ENCODE measurements around the gene S100A3. TPM values are rescaled to one million over a fixed set of nuclear protein-coding genes. Genes with fewer than 3 reads are reported as not detected.

The S100A3 gene
- total RNA-seq, 1 experiment from 2014 or later = 12.0 TPM

DNA sequence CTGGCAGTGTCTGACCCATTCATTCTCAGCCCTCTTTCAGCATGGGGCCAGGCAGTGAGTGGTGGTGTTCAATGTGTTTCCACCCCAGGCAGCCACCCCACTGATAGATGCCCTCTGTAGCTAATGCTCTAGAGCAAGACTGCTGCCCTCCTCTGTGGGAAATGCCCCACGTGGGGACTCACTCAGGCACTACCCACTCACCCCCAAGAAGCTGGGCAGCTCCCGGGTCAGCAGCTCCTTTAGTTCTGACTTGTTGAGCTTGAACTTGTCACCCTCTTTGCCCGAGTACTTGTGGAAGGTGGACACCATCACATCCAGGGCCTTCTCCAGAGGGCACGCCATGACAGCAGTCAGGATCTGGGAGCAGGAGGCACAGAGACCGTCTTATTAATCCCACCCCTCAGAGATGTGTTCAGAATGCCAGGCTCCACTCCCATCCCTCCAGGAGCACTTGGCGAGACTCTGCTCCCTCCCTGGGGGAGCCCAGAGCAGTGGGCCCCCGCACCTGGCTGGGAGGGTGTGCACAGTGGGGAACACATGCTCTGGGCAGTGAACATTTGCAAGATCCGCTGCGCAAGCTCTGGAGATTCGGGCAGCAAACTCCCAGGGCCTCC lies 4.5 kb downstream of the S100A3 start:
- ChIA-PET POLR2A (interaction anchor here (1.6 to 1.9 kb wide), 2 partner anchors 9 to 21 kb away, joined by 9 read pairs; partner anchors contain the start of genes S100A2 and S100A6), CTCF (interaction anchor here (0.5 to 2.7 kb wide), 5 partner anchors 9 to 68 kb away, joined by 3 to 16 read pairs (median 5); partner anchors contain the start of genes S100A16 and S100A6)
- TF ChIP-seq TCF7L2 (IDR thresholded peaks at IDR 0.05; ENCODE audit: low read depth, low read length) = 0 out of 2 replicates have a peak, but pooled peaks have one; percentile 19
- TF ChIP-seq, protein P1, sequence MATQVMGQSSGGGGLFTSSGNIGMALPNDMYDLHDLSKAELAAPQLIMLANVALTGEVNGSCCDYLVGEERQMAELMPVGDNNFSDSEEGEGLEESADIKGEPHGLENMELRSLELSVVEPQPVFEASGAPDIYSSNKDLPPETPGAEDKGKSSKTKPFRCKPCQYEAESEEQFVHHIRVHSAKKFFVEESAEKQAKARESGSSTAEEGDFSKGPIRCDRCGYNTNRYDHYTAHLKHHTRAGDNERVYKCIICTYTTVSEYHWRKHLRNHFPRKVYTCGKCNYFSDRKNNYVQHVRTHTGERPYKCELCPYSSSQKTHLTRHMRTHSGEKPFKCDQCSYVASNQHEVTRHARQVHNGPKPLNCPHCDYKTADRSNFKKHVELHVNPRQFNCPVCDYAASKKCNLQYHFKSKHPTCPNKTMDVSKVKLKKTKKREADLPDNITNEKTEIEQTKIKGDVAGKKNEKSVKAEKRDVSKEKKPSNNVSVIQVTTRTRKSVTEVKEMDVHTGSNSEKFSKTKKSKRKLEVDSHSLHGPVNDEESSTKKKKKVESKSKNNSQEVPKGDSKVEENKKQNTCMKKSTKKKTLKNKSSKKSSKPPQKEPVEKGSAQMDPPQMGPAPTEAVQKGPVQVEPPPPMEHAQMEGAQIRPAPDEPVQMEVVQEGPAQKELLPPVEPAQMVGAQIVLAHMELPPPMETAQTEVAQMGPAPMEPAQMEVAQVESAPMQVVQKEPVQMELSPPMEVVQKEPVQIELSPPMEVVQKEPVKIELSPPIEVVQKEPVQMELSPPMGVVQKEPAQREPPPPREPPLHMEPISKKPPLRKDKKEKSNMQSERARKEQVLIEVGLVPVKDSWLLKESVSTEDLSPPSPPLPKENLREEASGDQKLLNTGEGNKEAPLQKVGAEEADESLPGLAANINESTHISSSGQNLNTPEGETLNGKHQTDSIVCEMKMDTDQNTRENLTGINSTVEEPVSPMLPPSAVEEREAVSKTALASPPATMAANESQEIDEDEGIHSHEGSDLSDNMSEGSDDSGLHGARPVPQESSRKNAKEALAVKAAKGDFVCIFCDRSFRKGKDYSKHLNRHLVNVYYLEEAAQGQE (IDR thresholded peaks at IDR 0.05; ENCODE audit: insufficient read depth in 1 of 2, low read depth in 2 of 2, low read length in 1 of 2) = no peak
- no peak for TF ChIP-seq POLR2AphosphoS5 (IDR thresholded peaks at IDR 0.05; ENCODE audit: low read depth, low read length)
- TF ChIP-seq SIN3A (IDR thresholded peaks at IDR 0.05; ENCODE audit: borderline replicate concordance, insufficient read depth, low read depth, low read length) = no peak
- TF ChIP-seq, protein P2, sequence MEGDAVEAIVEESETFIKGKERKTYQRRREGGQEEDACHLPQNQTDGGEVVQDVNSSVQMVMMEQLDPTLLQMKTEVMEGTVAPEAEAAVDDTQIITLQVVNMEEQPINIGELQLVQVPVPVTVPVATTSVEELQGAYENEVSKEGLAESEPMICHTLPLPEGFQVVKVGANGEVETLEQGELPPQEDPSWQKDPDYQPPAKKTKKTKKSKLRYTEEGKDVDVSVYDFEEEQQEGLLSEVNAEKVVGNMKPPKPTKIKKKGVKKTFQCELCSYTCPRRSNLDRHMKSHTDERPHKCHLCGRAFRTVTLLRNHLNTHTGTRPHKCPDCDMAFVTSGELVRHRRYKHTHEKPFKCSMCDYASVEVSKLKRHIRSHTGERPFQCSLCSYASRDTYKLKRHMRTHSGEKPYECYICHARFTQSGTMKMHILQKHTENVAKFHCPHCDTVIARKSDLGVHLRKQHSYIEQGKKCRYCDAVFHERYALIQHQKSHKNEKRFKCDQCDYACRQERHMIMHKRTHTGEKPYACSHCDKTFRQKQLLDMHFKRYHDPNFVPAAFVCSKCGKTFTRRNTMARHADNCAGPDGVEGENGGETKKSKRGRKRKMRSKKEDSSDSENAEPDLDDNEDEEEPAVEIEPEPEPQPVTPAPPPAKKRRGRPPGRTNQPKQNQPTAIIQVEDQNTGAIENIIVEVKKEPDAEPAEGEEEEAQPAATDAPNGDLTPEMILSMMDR (IDR thresholded peaks at IDR 0.05) = no peak
- Histone ChIP-seq H3K9me3 (ENCODE audit: control insufficient read depth, insufficient read depth, low read depth, low read length) (no peaks in the 10 kb centered on the region), H3K27me3 (ENCODE audit: control insufficient read depth, insufficient read depth, low read length) (no peaks in the 10 kb centered on the region), H3K4me1 (ENCODE audit: control insufficient read depth, insufficient read depth, low read length) (peaks cover 97% of the 10 kb centered on the region), H3K27ac (ENCODE audit: low read length) (peak overlapping the region; percentile 98), H3K36me3 (ENCODE audit: control insufficient read depth, insufficient read depth, low read length) (no peaks in the 10 kb centered on the region), H3K4me3 (ENCODE audit: low read depth in 2 of 2, low read length in 2 of 2) (peak overlapping the region; percentile 49 to 55)
- ATAC-seq (no peak), DNase-seq (ENCODE audit: low read depth, low spot score) (no peak)
- in situ Hi-C loops (cut with HindIII; ENCODE audit: low pct_unique_long_range_greater_than_20kb, low sequenced_read_pairs) = no loop called here
- intact Hi-C loops (cut with micrococcal nuclease; ENCODE audit: unreplicated experiment) = no loop called here
- no TSS peak for BruUV-seq (replicated peaks)

- no TSS peak for BruUV-seq (replicated peaks)
- Histone ChIP-seq H3K36me3 (ENCODE audit: control insufficient read depth, insufficient read depth, low read length) (no peaks in the 10 kb centered on the region), H3K9me3 (ENCODE audit: control insufficient read depth, insufficient read depth, low read depth, low read length) (no peaks in the 10 kb centered on the region), H3K4me3 (ENCODE audit: low read depth in 2 of 2, low read length in 2 of 2) (peak overlapping the region; percentile 49 to 55), H3K27ac (ENCODE audit: low read length) (peak overlapping the region; percentile 98), H3K27me3 (ENCODE audit: control insufficient read depth, insufficient read depth, low read length) (no peaks in the 10 kb centered on the region), H3K4me1 (ENCODE audit: control insufficient read depth, insufficient read depth, low read length) (peaks cover 94% of the 10 kb centered on the region)
- CTCF ChIA-PET = interaction anchor here (2.1 to 2.7 kb wide), 2 partner anchors 9 to 11 kb away, joined by 8 to 16 read pairs; partner anchors contain the start of gene S100A6
- no peak for DNase-seq (ENCODE audit: low read depth, low spot score)
- in situ Hi-C loops (cut with HindIII; ENCODE audit: low pct_unique_long_range_greater_than_20kb, low sequenced_read_pairs) (no loop called here), intact Hi-C loops (cut with micrococcal nuclease; ENCODE audit: unreplicated experiment) (no loop called here)
- no peak for ATAC-seq
- TF ChIP-seq, protein P2 (IDR thresholded peaks at IDR 0.05) = no peak
- no peak for TF ChIP-seq SIN3A (IDR thresholded peaks at IDR 0.05; ENCODE audit: borderline replicate concordance, insufficient read depth, low read depth, low read length)
- peak; percentile 26 for TF ChIP-seq POLR2AphosphoS5 (IDR thresholded peaks at IDR 0.05; ENCODE audit: low read depth, low read length)
- TF ChIP-seq, protein P1 (IDR thresholded peaks at IDR 0.05; ENCODE audit: insufficient read depth in 1 of 2, low read depth in 2 of 2, low read length in 1 of 2) = no peak
- POLR2A ChIA-PET = interaction anchor here (1.9 kb wide), 1 partner anchor 22 kb away, joined by 9 read pairs; the partner anchor contains the start of gene S100A2
Measured at GRCh38 chr1:153543736-153544135, 5.3 kb downstream of the S100A3 start.
